ENCODE data around the gene UCP3. TPM values are rescaled to one million over a fixed set of nuclear protein-coding genes. Genes with fewer than 3 reads are reported as not detected.
"Not testable (repeated sequence)": the region's sequence is repeated elsewhere in the genome, so short reads cannot be mapped to it uniquely, and the experiment has no call there.

UCP3 gene
- total and polyA plus RNA-seq, 5 donors, result 1.6 to 2.5 (median 1.9) TPM

DNA sequence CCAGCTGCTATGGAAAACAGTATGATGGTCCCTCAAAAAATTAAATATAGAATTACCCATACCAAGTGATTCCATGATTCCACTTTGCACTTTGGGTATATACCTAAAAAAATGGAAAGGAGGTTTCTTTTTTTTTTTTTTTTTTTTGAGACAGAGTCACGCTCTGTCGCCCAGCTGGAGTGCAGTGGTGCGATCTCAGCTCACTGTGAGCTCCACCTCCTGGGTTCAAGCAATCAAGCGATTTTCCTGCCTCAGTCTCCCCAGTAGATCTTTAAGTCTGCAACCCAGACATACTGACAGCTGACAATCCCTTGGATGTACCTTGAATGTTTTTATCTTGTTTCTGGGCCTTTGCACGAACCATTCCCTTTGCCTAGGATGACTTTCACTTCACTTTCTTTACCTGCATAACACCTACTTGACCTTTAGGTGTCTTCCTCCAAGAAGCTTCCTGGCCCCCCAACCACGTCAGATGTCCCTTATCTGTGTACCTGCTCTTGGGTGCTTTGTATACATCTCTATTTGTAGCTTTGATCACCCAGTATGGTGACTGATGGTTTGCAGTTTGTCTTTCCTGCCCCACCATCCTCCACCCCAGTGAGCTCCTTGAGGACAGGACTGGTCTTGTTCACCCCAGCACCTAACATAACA is 11.6 kb downstream of the UCP3 start:
- no peak overlapping the region for H3K4me3 ChIP-seq (ENCODE audit: low read length)
- H3K9me3 ChIP-seq (ENCODE audit: control insufficient read depth, low read length), result no peaks in the 10 kb centered on the region
- ATAC-seq (no peak), DNase-seq (no peak)
- intact Hi-C loops (cut with DNase I), result no loop called here
- WGBS, result 82% methylated on average over 6 of the region's 6 CpGs
- H3K27ac ChIP-seq (ENCODE audit: low read length), result no peak overlapping the region
- H3K4me1 ChIP-seq (ENCODE audit: control insufficient read depth, insufficient read depth, low read length), result no peaks in the 10 kb centered on the region
- no peaks in the 10 kb centered on the region for H3K27me3 ChIP-seq (ENCODE audit: control insufficient read depth, insufficient read depth)

DNA sequence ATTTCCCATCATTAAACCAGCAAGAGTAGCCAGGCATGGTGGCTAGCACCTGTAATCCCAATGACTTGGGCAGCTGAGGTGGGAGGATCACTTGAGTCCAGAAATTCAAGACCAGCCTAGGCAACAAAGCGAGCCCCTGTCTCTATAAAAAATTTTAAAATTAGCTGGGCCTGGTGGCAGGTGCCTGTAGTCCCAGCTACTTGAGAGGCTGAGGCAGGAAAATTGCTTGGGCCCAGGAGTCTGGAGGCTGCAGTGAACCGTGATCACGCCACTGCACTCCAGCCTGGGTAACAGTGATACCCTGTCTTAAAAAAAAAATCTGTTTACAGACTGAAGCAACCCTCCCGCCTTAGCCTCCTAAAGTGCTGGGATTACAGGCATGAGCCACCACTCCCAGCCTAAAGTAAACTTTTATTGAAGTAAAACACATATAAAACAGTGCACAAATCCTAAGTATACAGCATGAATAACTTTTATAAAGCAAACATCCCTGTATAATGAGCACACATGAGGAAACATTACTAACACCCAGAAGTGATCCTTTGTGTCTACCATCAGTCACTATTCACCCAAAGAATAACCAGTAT is 12.6 kb downstream of the UCP3 start:
- Histone ChIP-seq H3K4me3 (ENCODE audit: low read length) (no peak overlapping the region), H3K27ac (ENCODE audit: low read length) (no peak overlapping the region), H3K27me3 (ENCODE audit: control insufficient read depth, insufficient read depth) (no peaks in the 10 kb centered on the region), H3K9me3 (ENCODE audit: control insufficient read depth, low read length) (no peaks in the 10 kb centered on the region), H3K4me1 (ENCODE audit: control insufficient read depth, insufficient read depth, low read length) (no peaks in the 10 kb centered on the region)
- intact Hi-C loops (cut with DNase I), result no loop called here
- DNase-seq (no peak), ATAC-seq (no peak)
- WGBS, result 91% methylated on average over 4 of the region's 4 CpGs

DNA sequence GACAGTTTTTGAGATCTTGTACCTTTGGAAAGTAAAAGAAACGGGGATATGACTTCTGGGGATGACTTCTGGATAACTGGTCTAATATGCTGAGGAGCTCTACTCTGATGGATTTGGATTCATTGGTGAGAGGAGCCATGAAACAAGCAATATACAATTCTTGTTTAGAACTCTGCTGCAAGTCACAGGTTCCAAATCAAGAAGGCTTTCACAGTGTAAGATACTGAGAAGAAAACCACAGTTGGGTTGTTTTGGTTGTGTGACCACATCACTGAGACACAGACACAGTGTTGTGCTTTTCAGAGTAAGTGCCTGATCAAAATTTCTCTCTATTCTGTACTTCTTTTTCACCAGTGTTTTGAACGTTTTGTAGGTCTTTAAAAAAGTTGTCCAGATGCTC is 13.2 kb downstream of the UCP3 start:
- no peak overlapping the region for H3K27ac ChIP-seq (ENCODE audit: low read length)

DNA sequence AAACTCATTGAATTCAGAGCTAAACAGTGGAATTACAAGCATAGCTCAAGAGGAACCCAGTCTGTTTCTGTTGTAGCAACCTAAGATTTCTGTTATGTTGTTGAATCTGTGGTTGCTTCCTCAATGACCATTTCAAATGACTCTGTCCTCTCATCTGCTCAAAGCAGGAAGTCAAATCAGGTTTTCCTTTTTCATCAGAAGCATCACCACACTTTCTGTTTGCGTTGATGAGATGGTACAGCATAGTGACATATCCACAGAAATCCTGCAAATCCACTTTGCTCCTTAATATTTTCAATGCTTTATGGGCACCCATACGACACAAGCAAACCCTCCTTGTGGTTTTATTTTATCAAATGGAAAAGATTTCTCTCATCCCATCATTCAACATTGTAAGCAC is 13.6 kb downstream of the UCP3 start:
- 62% methylated on average over 2 of the region's 2 CpGs for WGBS
- Histone ChIP-seq H3K27me3 (ENCODE audit: control insufficient read depth, insufficient read depth) (no peaks in the 10 kb centered on the region), H3K27ac (ENCODE audit: low read length) (no peak overlapping the region), H3K4me1 (ENCODE audit: control insufficient read depth, insufficient read depth, low read length) (no peaks in the 10 kb centered on the region), H3K9me3 (ENCODE audit: control insufficient read depth, low read length) (no peaks in the 10 kb centered on the region), H3K4me3 (ENCODE audit: low read length) (no peak overlapping the region)
- intact Hi-C loops (cut with DNase I), result no loop called here
- no peak for DNase-seq
- peak in 1 of 2 donors; percentile 61 for ATAC-seq

More for the DNA sequence above, 13.2 kb downstream of the UCP3 start:
- 74% methylated on average over 2 of the region's 2 CpGs for WGBS
- DNase-seq, result no peak
- intact Hi-C loops (cut with DNase I), result no loop called here
- H3K27me3 ChIP-seq (ENCODE audit: control insufficient read depth, insufficient read depth), result no peaks in the 10 kb centered on the region
- no peak overlapping the region for H3K4me3 ChIP-seq (ENCODE audit: low read length)
- ATAC-seq, result no peak
- H3K4me1 ChIP-seq (ENCODE audit: control insufficient read depth, insufficient read depth, low read length), result no peaks in the 10 kb centered on the region
- no peaks in the 10 kb centered on the region for H3K9me3 ChIP-seq (ENCODE audit: control insufficient read depth, low read length)

DNA sequence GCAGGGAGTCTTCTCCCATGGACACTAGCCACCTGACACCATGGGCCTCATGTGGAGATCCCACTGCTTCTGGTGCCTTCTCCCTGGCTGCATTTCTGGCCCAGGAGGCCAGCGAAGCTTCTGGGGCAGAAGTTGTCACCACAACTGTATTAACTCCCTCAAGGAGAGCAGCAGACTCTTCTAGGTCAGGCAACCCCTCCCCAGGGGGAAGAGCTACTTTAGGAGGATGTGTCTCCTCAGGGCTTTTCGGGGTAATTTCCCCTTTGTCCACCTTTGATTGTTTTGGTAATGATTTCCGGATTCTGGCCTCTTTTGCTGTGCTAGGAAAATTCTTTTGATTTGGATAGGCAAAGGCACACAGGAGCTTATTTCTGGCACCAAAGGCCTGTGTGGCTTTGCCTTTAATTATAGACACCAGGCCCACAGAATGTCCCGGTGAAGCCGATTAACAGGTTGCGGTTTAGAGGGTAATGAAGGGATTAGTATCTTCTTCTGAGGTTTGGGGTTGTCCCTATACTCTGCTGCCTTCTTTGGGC is 17.3 kb downstream of the UCP3 start:
- intact Hi-C loops (cut with DNase I), result no loop called here
- H3K4me3 ChIP-seq (ENCODE audit: low read length), result no peak overlapping the region
- WGBS, result 86% methylated on average over 6 of the region's 6 CpGs
- H3K27ac ChIP-seq (ENCODE audit: low read length), result no peak overlapping the region
- H3K9me3 ChIP-seq (ENCODE audit: control insufficient read depth, low read length), result no peaks in the 10 kb centered on the region
- DNase-seq (no peak), ATAC-seq (no peak)
- H3K27me3 ChIP-seq (ENCODE audit: control insufficient read depth, insufficient read depth), result no peaks in the 10 kb centered on the region
- H3K4me1 ChIP-seq (ENCODE audit: control insufficient read depth, insufficient read depth, low read length), result no peaks in the 10 kb centered on the region

DNA sequence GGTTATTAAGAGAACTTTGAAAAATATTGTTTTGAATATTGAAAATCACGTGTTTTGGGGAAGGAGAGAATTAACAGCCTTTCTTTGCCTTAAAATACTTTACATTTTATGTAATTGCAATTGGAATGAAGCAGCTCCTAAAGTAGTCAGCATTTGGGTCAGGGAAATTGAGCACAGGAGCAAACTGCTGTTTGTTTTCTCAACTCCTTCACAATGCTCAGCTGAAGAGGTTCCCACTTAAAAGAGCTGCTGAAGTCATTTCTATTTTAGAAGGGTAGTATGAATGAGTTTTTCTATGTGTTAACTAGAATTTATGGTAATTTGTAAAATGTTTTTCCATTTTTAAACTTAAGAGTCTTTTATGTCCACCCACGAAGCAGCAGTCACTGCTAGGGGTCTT is 18.2 kb downstream of the UCP3 start:
- Histone ChIP-seq H3K9me3 (ENCODE audit: control insufficient read depth, low read length) (no peaks in the 10 kb centered on the region), H3K27ac (ENCODE audit: low read length) (no peak overlapping the region), H3K4me1 (ENCODE audit: control insufficient read depth, insufficient read depth, low read length) (no peaks in the 10 kb centered on the region), H3K27me3 (ENCODE audit: control insufficient read depth, insufficient read depth) (no peaks in the 10 kb centered on the region), H3K4me3 (ENCODE audit: low read length) (no peak overlapping the region)
- 73% methylated on average over 2 of the region's 2 CpGs for WGBS
- DNase-seq (no peak), ATAC-seq (no peak)
- intact Hi-C loops (cut with DNase I), result no loop called here

DNA sequence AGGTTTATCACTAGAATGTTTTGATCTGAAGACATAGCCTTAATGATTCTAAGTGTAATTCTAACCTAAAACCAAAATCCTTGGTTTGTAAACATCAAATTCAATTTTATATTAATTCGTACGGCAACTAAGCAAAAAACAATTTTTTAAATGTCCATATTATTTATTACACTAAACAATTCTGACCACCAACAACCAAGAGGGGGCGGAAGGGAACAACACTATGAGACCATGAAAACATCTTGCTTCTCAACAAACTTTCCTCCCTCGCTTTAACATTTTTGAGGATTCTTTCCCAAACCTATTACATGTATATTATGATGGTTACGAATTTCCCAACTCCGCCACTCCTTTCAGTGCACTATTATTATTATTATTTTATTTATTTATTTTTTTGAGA is 19.7 kb downstream of the UCP3 start:
- 94% methylated on average over 6 of the region's 6 CpGs for WGBS
- no peaks in the 10 kb centered on the region for H3K27me3 ChIP-seq (ENCODE audit: control insufficient read depth, insufficient read depth)
- intact Hi-C loops (cut with DNase I), result no loop called here
- DNase-seq (no peak), ATAC-seq (no peak)
- H3K4me3 ChIP-seq (ENCODE audit: low read length), result no peak overlapping the region
- no peak overlapping the region for H3K27ac ChIP-seq (ENCODE audit: low read length)
- H3K9me3 ChIP-seq (ENCODE audit: control insufficient read depth, low read length), result no peaks in the 10 kb centered on the region
- H3K4me1 ChIP-seq (ENCODE audit: control insufficient read depth, insufficient read depth, low read length), result no peaks in the 10 kb centered on the region

DNA sequence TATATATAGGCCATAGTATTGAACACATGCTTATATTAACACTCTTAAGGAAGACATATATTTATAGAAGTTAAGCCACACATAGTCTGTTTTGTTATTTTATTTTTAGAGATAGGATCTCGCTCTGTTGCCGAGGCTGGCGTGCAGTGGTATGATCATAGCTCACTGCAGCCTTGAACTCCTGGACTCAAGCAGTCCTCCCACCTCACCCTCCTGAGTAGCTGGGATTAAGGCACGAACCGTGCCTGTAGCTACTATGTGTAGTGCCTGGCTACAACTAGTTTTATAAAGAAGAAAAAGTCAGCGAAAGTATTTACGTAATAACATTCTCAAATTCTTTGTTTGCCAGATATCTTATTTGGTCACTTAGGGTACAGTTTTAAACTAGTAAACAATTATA is 20.7 kb downstream of the UCP3 start:
- no peaks in the 10 kb centered on the region for H3K9me3 ChIP-seq (ENCODE audit: control insufficient read depth, low read length)
- no peaks in the 10 kb centered on the region for H3K27me3 ChIP-seq (ENCODE audit: control insufficient read depth, insufficient read depth)
- no peaks in the 10 kb centered on the region for H3K4me1 ChIP-seq (ENCODE audit: control insufficient read depth, insufficient read depth, low read length)
- H3K27ac ChIP-seq (ENCODE audit: low read length), result no peak overlapping the region
- ATAC-seq (no peak), DNase-seq (no peak)
- intact Hi-C loops (cut with DNase I), result no loop called here
- WGBS, result 91% methylated on average over 7 of the region's 7 CpGs
- H3K4me3 ChIP-seq (ENCODE audit: low read length), result no peak overlapping the region

DNA sequence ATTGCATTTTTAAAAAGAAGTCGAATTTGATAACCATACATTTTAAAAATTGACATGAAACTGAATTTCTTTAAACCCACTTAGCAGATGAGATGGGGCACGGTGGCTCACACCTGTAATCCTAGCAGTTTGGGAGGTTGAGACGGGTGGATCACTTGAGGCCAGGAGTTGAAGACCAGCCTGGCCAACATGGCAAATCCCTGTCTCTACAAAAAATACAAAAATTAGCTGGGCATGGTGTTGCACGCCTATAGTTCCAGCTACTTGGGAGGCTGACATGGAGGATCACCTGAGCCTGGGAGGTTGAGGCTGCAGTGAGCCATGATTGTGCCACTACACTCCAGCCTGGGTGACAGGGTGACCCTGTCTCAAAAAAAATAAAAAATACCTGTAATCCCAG is 23.2 kb downstream of the UCP3 start:
- intact Hi-C loops (cut with DNase I); ATAC-seq; H3K27ac ChIP-seq (ENCODE audit: low read length); H3K4me1 ChIP-seq (ENCODE audit: control insufficient read depth, insufficient read depth, low read length); H3K27me3 ChIP-seq (ENCODE audit: control insufficient read depth, insufficient read depth); H3K9me3 ChIP-seq (ENCODE audit: control insufficient read depth, low read length); H3K4me3 ChIP-seq (ENCODE audit: low read length); DNase-seq: not testable (repeated sequence)
- 90% methylated on average over 4 of the region's 4 CpGs for WGBS

DNA sequence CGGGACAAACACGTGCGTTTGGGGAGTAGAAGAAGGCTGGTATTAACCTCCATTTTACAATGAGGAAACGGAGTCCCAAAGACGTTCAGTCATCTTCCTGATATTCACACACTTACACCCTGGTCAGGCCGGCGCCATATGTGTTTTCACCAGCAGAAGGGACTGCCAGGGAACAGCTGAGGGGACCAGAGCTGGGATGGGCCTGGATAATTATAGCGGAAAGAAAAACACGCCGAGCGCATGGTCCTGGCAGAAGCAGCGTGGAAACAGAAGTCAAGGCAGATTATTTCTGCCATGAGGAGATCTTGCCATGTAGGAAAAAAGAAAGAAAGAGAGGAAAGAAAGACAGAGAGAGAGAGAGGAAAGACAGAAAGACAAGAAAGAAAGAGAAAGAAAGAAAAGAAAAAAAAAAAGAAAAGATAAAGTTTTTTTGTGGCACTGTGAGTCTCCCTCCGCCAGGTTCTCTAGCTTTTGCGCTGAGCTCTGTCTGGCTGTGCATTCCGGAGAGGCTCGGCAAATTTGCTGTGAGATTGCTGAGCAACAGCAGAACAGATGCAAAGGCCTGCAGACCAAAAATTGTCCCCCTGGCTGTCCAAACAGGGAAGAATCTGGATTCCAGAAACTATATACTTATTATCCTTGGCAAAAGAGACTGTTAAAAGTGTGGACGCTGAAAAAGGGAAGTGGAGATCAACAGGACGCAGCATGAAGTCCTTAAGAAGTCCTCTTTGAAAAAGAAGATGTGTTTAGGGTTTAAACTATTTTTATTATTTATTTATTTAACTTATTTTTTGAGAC is 24.9 kb downstream of the UCP3 start:
- intact Hi-C loops (cut with DNase I), result no loop called here

More for the DNA sequence above, 24.9 kb downstream of the UCP3 start:
- peak; percentile 1 to 20 for ATAC-seq
- Histone ChIP-seq H3K4me3 (ENCODE audit: low read length) (peak overlapping the region; percentile 46), H3K27ac (ENCODE audit: low read length) (peak overlapping the region; percentile 4), H3K4me1 (ENCODE audit: control insufficient read depth, insufficient read depth, low read length) (peaks cover 2% of the 10 kb centered on the region), H3K9me3 (ENCODE audit: control insufficient read depth, low read length) (no peaks in the 10 kb centered on the region), H3K27me3 (ENCODE audit: control insufficient read depth, insufficient read depth) (no peaks in the 10 kb centered on the region)
- no peak for DNase-seq
- 40% methylated on average over 18 of the region's 18 CpGs for WGBS

Data from right cardiac atrium (tissue), 5 donors.